Measurements from ENCODE around the gene BZW2. TPM values are rescaled to one million over a fixed set of nuclear protein-coding genes. Genes with fewer than 3 reads are reported as not detected.

The BZW2 gene
- total RNA-seq, 1 donor from 2014 or later, result 155 TPM

- H3K4me3 ChIP-seq (ENCODE audit: low read length in 3 of 3), result no peak overlapping the region
- peaks cover 0 to 4% (median 3%) of the 10 kb centered on the region in 3 donors for H3K4me1 ChIP-seq (ENCODE audit: control insufficient read depth in 3 of 3, insufficient read depth in 3 of 3, low read length in 3 of 3)
These were observed 96.6 kb downstream of the BZW2 start for GRCh38 chr7:16742547-16742946.

GRCh38 chr7:16743236-16743635, 97.3 kb downstream of the BZW2 start:
- no peaks in the 10 kb centered on the region for H3K36me3 ChIP-seq (ENCODE audit: control insufficient read depth in 3 of 3, insufficient read depth in 3 of 3, low read length in 3 of 3)
- no peaks in the 10 kb centered on the region for H3K27me3 ChIP-seq (ENCODE audit: control insufficient read depth in 3 of 3, insufficient read depth in 3 of 3, low read length in 3 of 3)
- no peak overlapping the region for H3K27ac ChIP-seq (ENCODE audit: low read depth, low read length)
- no peak overlapping the region for H3K9ac ChIP-seq (ENCODE audit: low read depth in 1 of 3, low read length in 3 of 3)
- H3K9me3 ChIP-seq (ENCODE audit: control insufficient read depth in 3 of 3, low read length in 3 of 3), result no peaks in the 10 kb centered on the region
- H3K4me3 ChIP-seq (ENCODE audit: low read length in 3 of 3), result no peak overlapping the region
- peaks cover 0 to 4% (median 3%) of the 10 kb centered on the region in 3 donors for H3K4me1 ChIP-seq (ENCODE audit: control insufficient read depth in 3 of 3, insufficient read depth in 3 of 3, low read length in 3 of 3)

More at GRCh38 chr7:16742547-16742946, 96.6 kb downstream of the BZW2 start:
- no peaks in the 10 kb centered on the region for H3K36me3 ChIP-seq (ENCODE audit: control insufficient read depth in 3 of 3, insufficient read depth in 3 of 3, low read length in 3 of 3)
- H3K9ac ChIP-seq (ENCODE audit: low read depth in 1 of 3, low read length in 3 of 3), result no peak overlapping the region
- H3K27me3 ChIP-seq (ENCODE audit: control insufficient read depth in 3 of 3, insufficient read depth in 3 of 3, low read length in 3 of 3), result no peaks in the 10 kb centered on the region
- no peaks in the 10 kb centered on the region for H3K9me3 ChIP-seq (ENCODE audit: control insufficient read depth in 3 of 3, low read length in 3 of 3)
- no peak overlapping the region for H3K27ac ChIP-seq (ENCODE audit: low read depth, low read length)

GRCh38 chr7:16744518-16745250, 98.7 kb downstream of the BZW2 start:
- H3K4me1 ChIP-seq (ENCODE audit: control insufficient read depth in 3 of 3, insufficient read depth in 3 of 3, low read length in 3 of 3), result peaks cover 0 to 4% (median 3%) of the 10 kb centered on the region in 3 donors
- H3K27me3 ChIP-seq (ENCODE audit: control insufficient read depth in 3 of 3, insufficient read depth in 3 of 3, low read length in 3 of 3), result no peaks in the 10 kb centered on the region
- no peak overlapping the region for H3K4me3 ChIP-seq (ENCODE audit: low read length in 3 of 3)
- no peaks in the 10 kb centered on the region for H3K9me3 ChIP-seq (ENCODE audit: control insufficient read depth in 3 of 3, low read length in 3 of 3)
- H3K27ac ChIP-seq (ENCODE audit: low read depth, low read length), result no peak overlapping the region
- no peaks in the 10 kb centered on the region for H3K36me3 ChIP-seq (ENCODE audit: control insufficient read depth in 3 of 3, insufficient read depth in 3 of 3, low read length in 3 of 3)
- no peak overlapping the region for H3K9ac ChIP-seq (ENCODE audit: low read depth in 1 of 3, low read length in 3 of 3)

- Histone ChIP-seq H3K9me3 (ENCODE audit: control insufficient read depth in 3 of 3, low read length in 3 of 3) (no peaks in the 10 kb centered on the region), H3K9ac (ENCODE audit: low read depth in 1 of 3, low read length in 3 of 3) (no peak overlapping the region), H3K27ac (ENCODE audit: low read depth, low read length) (no peak overlapping the region), H3K36me3 (ENCODE audit: control insufficient read depth in 3 of 3, insufficient read depth in 3 of 3, low read length in 3 of 3) (no peaks in the 10 kb centered on the region), H3K27me3 (ENCODE audit: control insufficient read depth in 3 of 3, insufficient read depth in 3 of 3, low read length in 3 of 3) (no peaks in the 10 kb centered on the region), H3K4me3 (ENCODE audit: low read length in 3 of 3) (no peak overlapping the region), H3K4me1 (ENCODE audit: control insufficient read depth in 3 of 3, insufficient read depth in 3 of 3, low read length in 3 of 3) (peaks cover 0 to 4% (median 3%) of the 10 kb centered on the region in 3 donors)
These were observed 99.7 kb downstream of the BZW2 start for GRCh38 chr7:16745645-16746044.

GRCh38 chr7:16747102-16747501, 101.1 kb downstream of the BZW2 start:
- no peaks in the 10 kb centered on the region for H3K9me3 ChIP-seq (ENCODE audit: control insufficient read depth in 3 of 3, low read length in 3 of 3)
- H3K9ac ChIP-seq (ENCODE audit: low read depth in 1 of 3, low read length in 3 of 3), result no peak overlapping the region
- H3K4me3 ChIP-seq (ENCODE audit: low read length in 3 of 3), result no peak overlapping the region
- peaks cover 0 to 4% (median 3%) of the 10 kb centered on the region in 3 donors for H3K4me1 ChIP-seq (ENCODE audit: control insufficient read depth in 3 of 3, insufficient read depth in 3 of 3, low read length in 3 of 3)
- H3K27me3 ChIP-seq (ENCODE audit: control insufficient read depth in 3 of 3, insufficient read depth in 3 of 3, low read length in 3 of 3), result no peaks in the 10 kb centered on the region
- no peak overlapping the region for H3K27ac ChIP-seq (ENCODE audit: low read depth, low read length)
- no peaks in the 10 kb centered on the region for H3K36me3 ChIP-seq (ENCODE audit: control insufficient read depth in 3 of 3, insufficient read depth in 3 of 3, low read length in 3 of 3)

- no peaks in the 10 kb centered on the region for H3K9me3 ChIP-seq (ENCODE audit: control insufficient read depth in 3 of 3, low read length in 3 of 3)
- peak within 1 kb of the TSS; percentile 47 to 75 (median 72) for H3K9ac ChIP-seq (ENCODE audit: low read depth in 1 of 3, low read length in 3 of 3)
- peaks cover 0 to 11% (median 5%) of the 10 kb centered on the region in 3 donors for H3K27me3 ChIP-seq (ENCODE audit: control insufficient read depth in 3 of 3, insufficient read depth in 3 of 3, low read length in 3 of 3)
- H3K4me1 ChIP-seq (ENCODE audit: control insufficient read depth in 3 of 3, insufficient read depth in 3 of 3, low read length in 3 of 3), result peaks cover 2 to 9% (median 9%) of the 10 kb centered on the region in 3 donors
- H3K36me3 ChIP-seq (ENCODE audit: control insufficient read depth in 3 of 3, insufficient read depth in 3 of 3, low read length in 3 of 3), result no peaks in the 10 kb centered on the region
- H3K4me3 ChIP-seq (ENCODE audit: low read length in 3 of 3), result peak within 1 kb of the TSS; percentile 68 to 81 (median 80)
- H3K27ac ChIP-seq (ENCODE audit: low read depth, low read length), result no peak within 1 kb of the TSS
These were observed 107.3 kb downstream of the BZW2 start, which contains the start of gene TSPAN13 for GRCh38 chr7:16753102-16753931. TSPAN13 (plus strand) TSS chr7:16753755; CDS start chr7:16753968, 213 bp downstream.

GRCh38 chr7:16753932-16754855, 108.2 kb downstream of the BZW2 start:
- Histone ChIP-seq H3K27me3 (ENCODE audit: control insufficient read depth in 3 of 3, insufficient read depth in 3 of 3, low read length in 3 of 3) (peaks cover 0 to 11% (median 5%) of the 10 kb centered on the region in 3 donors), H3K9me3 (ENCODE audit: control insufficient read depth in 3 of 3, low read length in 3 of 3) (no peaks in the 10 kb centered on the region), H3K27ac (ENCODE audit: low read depth, low read length) (no peak overlapping the region), H3K36me3 (ENCODE audit: control insufficient read depth in 3 of 3, insufficient read depth in 3 of 3, low read length in 3 of 3) (no peaks in the 10 kb centered on the region), H3K4me1 (ENCODE audit: control insufficient read depth in 3 of 3, insufficient read depth in 3 of 3, low read length in 3 of 3) (peaks cover 2 to 9% (median 9%) of the 10 kb centered on the region in 3 donors), H3K9ac (ENCODE audit: low read depth in 1 of 3, low read length in 3 of 3) (peak overlapping the region; percentile 47 to 75 (median 72)), H3K4me3 (ENCODE audit: low read length in 3 of 3) (peak overlapping the region; percentile 68 to 81 (median 80))

GRCh38 chr7:16754856-16755317, 108.9 kb downstream of the BZW2 start:
- Histone ChIP-seq H3K4me1 (ENCODE audit: control insufficient read depth in 3 of 3, insufficient read depth in 3 of 3, low read length in 3 of 3) (peaks cover 2 to 9% (median 9%) of the 10 kb centered on the region in 3 donors), H3K4me3 (ENCODE audit: low read length in 3 of 3) (peak overlapping the region; percentile 68 to 81 (median 80)), H3K27me3 (ENCODE audit: control insufficient read depth in 3 of 3, insufficient read depth in 3 of 3, low read length in 3 of 3) (peaks cover 0 to 11% (median 5%) of the 10 kb centered on the region in 3 donors), H3K36me3 (ENCODE audit: control insufficient read depth in 3 of 3, insufficient read depth in 3 of 3, low read length in 3 of 3) (no peaks in the 10 kb centered on the region), H3K9ac (ENCODE audit: low read depth in 1 of 3, low read length in 3 of 3) (peak overlapping the region in 1 of 3 donors; percentile 75), H3K27ac (ENCODE audit: low read depth, low read length) (no peak overlapping the region), H3K9me3 (ENCODE audit: control insufficient read depth in 3 of 3, low read length in 3 of 3) (no peaks in the 10 kb centered on the region)

- Histone ChIP-seq H3K27me3 (ENCODE audit: control insufficient read depth in 3 of 3, insufficient read depth in 3 of 3, low read length in 3 of 3) (peaks cover 0 to 11% (median 5%) of the 10 kb centered on the region in 3 donors), H3K9ac (ENCODE audit: low read depth in 1 of 3, low read length in 3 of 3) (no peak overlapping the region), H3K4me3 (ENCODE audit: low read length in 3 of 3) (no peak overlapping the region), H3K27ac (ENCODE audit: low read depth, low read length) (no peak overlapping the region), H3K4me1 (ENCODE audit: control insufficient read depth in 3 of 3, insufficient read depth in 3 of 3, low read length in 3 of 3) (peaks cover 2 to 9% (median 9%) of the 10 kb centered on the region in 3 donors), H3K36me3 (ENCODE audit: control insufficient read depth in 3 of 3, insufficient read depth in 3 of 3, low read length in 3 of 3) (no peaks in the 10 kb centered on the region), H3K9me3 (ENCODE audit: control insufficient read depth in 3 of 3, low read length in 3 of 3) (no peaks in the 10 kb centered on the region)
These were observed 109.4 kb downstream of the BZW2 start for GRCh38 chr7:16755397-16755796.
